ENCODE measurements around the gene YEATS4. TPM values are rescaled to one million over a fixed set of nuclear protein-coding genes. Genes with fewer than 3 reads are reported as not detected.

YEATS4 gene
- polyA plus RNA-seq, 4 donors = 26.6 to 32.9 (median 31.3) TPM

GRCh38 chr12:69341328-69341727 is 18.2 kb upstream of the YEATS4 start:
- DNase-seq (ENCODE audit: low read depth in 4 of 4, low spot score in 2 of 4) = no peak

- no peak for DNase-seq (ENCODE audit: low read depth in 4 of 4, low spot score in 2 of 4)
These were observed 17.1 kb upstream of the YEATS4 start for GRCh38 chr12:69342421-69342820.

- DNase-seq (ENCODE audit: low read depth in 4 of 4, low spot score in 2 of 4) = no peak
These were observed 16.2 kb upstream of the YEATS4 start for GRCh38 chr12:69343357-69343756.

GRCh38 chr12:69343885-69344612 is 15.5 kb upstream of the YEATS4 start:
- DNase-seq (ENCODE audit: low read depth in 4 of 4, low spot score in 2 of 4) = no peak

GRCh38 chr12:69345077-69345476 is 14.5 kb upstream of the YEATS4 start:
- DNase-seq (ENCODE audit: low read depth in 4 of 4, low spot score in 2 of 4) = no peak

GRCh38 chr12:69345742-69346141 is 13.8 kb upstream of the YEATS4 start:
- no peak for DNase-seq (ENCODE audit: low read depth in 4 of 4, low spot score in 2 of 4)

- no peak for DNase-seq (ENCODE audit: low read depth in 4 of 4, low spot score in 2 of 4)
These were observed 11.2 kb upstream of the YEATS4 start, which contains the start of gene LYZ for GRCh38 chr12:69348162-69348938. Gene LYZ (plus strand): TSS chr12:69348381. CDS start chr12:69348409, 28 bp downstream.

GRCh38 chr12:69350002-69350626 is 9.4 kb upstream of the YEATS4 start:
- DNase-seq (ENCODE audit: low read depth in 4 of 4, low spot score in 2 of 4) = no peak

GRCh38 chr12:69350777-69351176 is 8.8 kb upstream of the YEATS4 start:
- no peak for DNase-seq (ENCODE audit: low read depth in 4 of 4, low spot score in 2 of 4)

GRCh38 chr12:69351462-69352236 is 7.9 kb upstream of the YEATS4 start:
- DNase-seq (ENCODE audit: low read depth in 4 of 4, low spot score in 2 of 4) = no peak

GRCh38 chr12:69352904-69353303 is 6.6 kb upstream of the YEATS4 start:
- DNase-seq (ENCODE audit: low read depth in 4 of 4, low spot score in 2 of 4) = no peak

GRCh38 chr12:69354172-69354555 is 5.4 kb upstream of the YEATS4 start:
- no peak for DNase-seq (ENCODE audit: low read depth in 4 of 4, low spot score in 2 of 4)

- no peak for DNase-seq (ENCODE audit: low read depth in 4 of 4, low spot score in 2 of 4)
These were observed 4.9 kb upstream of the YEATS4 start for GRCh38 chr12:69354556-69355187.

GRCh38 chr12:69355363-69356028 is 4.0 kb upstream of the YEATS4 start:
- no peak for DNase-seq (ENCODE audit: low read depth in 4 of 4, low spot score in 2 of 4)

- DNase-seq (ENCODE audit: low read depth in 4 of 4, low spot score in 2 of 4) = peak in 1 of 4 donors; percentile 15
These were observed 767 bp downstream of the YEATS4 start for GRCh38 chr12:69360348-69360672.

- no peak for DNase-seq (ENCODE audit: low read depth in 4 of 4, low spot score in 2 of 4)
These were observed 7.3 kb downstream of the YEATS4 start for GRCh38 chr12:69366796-69367195.

GRCh38 chr12:69368171-69368570 is 8.6 kb downstream of the YEATS4 start:
- DNase-seq (ENCODE audit: low read depth in 4 of 4, low spot score in 2 of 4) = no peak

- DNase-seq (ENCODE audit: low read depth in 4 of 4, low spot score in 2 of 4) = no peak
These were observed 23.5 kb downstream of the YEATS4 start for GRCh38 chr12:69383074-69383473.

GRCh38 chr12:69385038-69385437 is 25.5 kb downstream of the YEATS4 start:
- DNase-seq (ENCODE audit: low read depth in 4 of 4, low spot score in 2 of 4) = no peak

GRCh38 chr12:69386921-69387320 is 27.4 kb downstream of the YEATS4 start:
- DNase-seq (ENCODE audit: low read depth in 4 of 4, low spot score in 2 of 4) = no peak
